IMR-90 (cell line): ENCODE results near the gene PCP2. TPM values are rescaled to one million over a fixed set of nuclear protein-coding genes. Genes with fewer than 3 reads are reported as not detected.

Source experiments
- ATAC-seq: fragments of 200-7000 bp; cut with Tn5 transposase; 2 replicates; pipeline ENCODE4 v1.9.1; 2020; ENCODE audit warnings: low read depth, mild to moderate bottlenecking, moderate library complexity
- BruUV-seq: library from RNA; stranded (reverse); fragments of 400-500 nt; replicated peaks from 2 replicates; lab custom pipeline; 2021; lab: Mats Ljungman, UMichigan
- CTCF ChIA-PET: fragments of 300-600 bp; formaldehyde crosslinking; extraction: SDS; loops from one replicate; lab custom pipeline; 2021; ENCODE audit warnings: antibody characterized with exemption; lab: Yijun Ruan, JAX
- POLR2A ChIA-PET: fragments of 300-600 bp; sonication (Branson Sonifier 250); formaldehyde crosslinking; loops from one replicate; lab custom pipeline; 2022; ENCODE audit warnings: antibody characterized with exemption; ENCODE audit not compliant: unreplicated experiment; lab: Charles Lee
- DNase-seq: peaks from one replicate; pipeline ENCODE4 v3.0.0; 2013
- H2AFZ ChIP-seq: replicated peaks from 2 replicates; pipeline ENCODE3; 2013; ENCODE audit warnings: low read length, mild to moderate bottlenecking; ENCODE audit not compliant: poor library complexity
- H2AK5ac ChIP-seq: 2 replicates; pipeline ENCODE4 v1.6.1; 2013; ENCODE audit warnings: low read depth, low read length, inconsistent platforms
- H2AK9ac ChIP-seq: replicated peaks from 2 replicates; pipeline ENCODE3; 2013; ENCODE audit warnings: mild to moderate bottlenecking, low read depth, low read length, moderate library complexity; ENCODE audit not compliant: poor library complexity
- H2BK120ac ChIP-seq: 2 replicates; pipeline ENCODE4 v1.6.1; 2013; ENCODE audit warnings: low read depth, low read length, inconsistent platforms
- H2BK15ac ChIP-seq: 3 replicates; pipeline ENCODE4 v1.6.1; 2013; ENCODE audit warnings: low read depth, low read length, inconsistent platforms
- H2BK20ac ChIP-seq: 2 replicates; pipeline ENCODE4 v1.6.1; 2013; ENCODE audit warnings: low read depth, mild to moderate bottlenecking, inconsistent platforms, low read length, moderate library complexity
- H2BK5ac ChIP-seq: 2 replicates; pipeline ENCODE4 v1.6.1; 2013; ENCODE audit warnings: mild to moderate bottlenecking, low read depth, low read length, inconsistent platforms; ENCODE audit not compliant: poor library complexity, severe bottlenecking
- H3K14ac ChIP-seq: replicated peaks from 2 replicates; pipeline ENCODE4 v1.6.1; 2013; ENCODE audit warnings: low read depth, low read length, inconsistent platforms
- H3K18ac ChIP-seq: 2 replicates; pipeline ENCODE4 v1.6.1; 2013; ENCODE audit warnings: low read depth, low read length, control low read depth
- H3K23ac ChIP-seq: 2 replicates; pipeline ENCODE4 v1.6.1; 2013; ENCODE audit warnings: low read depth, low read length, inconsistent platforms
- H3K27ac ChIP-seq: 2 replicates; pipeline ENCODE4 v1.5.1; 2013; ENCODE audit warnings: mild to moderate bottlenecking, control low read depth, low read length; ENCODE audit not compliant: insufficient read depth
- H3K27me3 ChIP-seq: 2 replicates; pipeline ENCODE4 v1.6.1; 2013; ENCODE audit warnings: low read length; ENCODE audit not compliant: control insufficient read depth, insufficient read depth
- H3K36me3 ChIP-seq: 2 replicates; pipeline ENCODE4 v1.6.1; 2013; ENCODE audit warnings: low read length, mixed read lengths; ENCODE audit not compliant: control insufficient read depth, insufficient read depth
- H3K4ac ChIP-seq: 2 replicates; pipeline ENCODE4 v1.6.1; 2013; ENCODE audit warnings: low read depth, low read length, inconsistent platforms
- H3K4me1 ChIP-seq: 2 replicates; pipeline ENCODE4 v1.6.1; 2013; ENCODE audit warnings: low read length, mixed read lengths; ENCODE audit not compliant: control insufficient read depth, insufficient read depth
- H3K4me2 ChIP-seq: 2 replicates; pipeline ENCODE4 v1.6.1; 2013; ENCODE audit warnings: low read depth, mild to moderate bottlenecking, control low read depth, low read length, moderate library complexity
- H3K4me3 ChIP-seq: 2 replicates; pipeline ENCODE4 v1.5.1; 2013; ENCODE audit warnings: low read depth, mild to moderate bottlenecking, control low read depth, low read length, moderate library complexity; ENCODE audit not compliant: insufficient read depth
- H3K56ac ChIP-seq: 2 replicates; pipeline ENCODE4 v1.6.1; 2013; ENCODE audit warnings: low read length, inconsistent platforms; ENCODE audit not compliant: insufficient read depth; ENCODE audit errors: extremely low read depth
- H3K79me1 ChIP-seq, 2 experiments: 2 replicates each; pipeline ENCODE4 v1.6.1; 2013; ENCODE audit warnings: low read length in 2 of 2, inconsistent platforms in 1 of 2, low read depth in 1 of 2
- H3K9ac ChIP-seq: 2 replicates; pipeline ENCODE4 v1.6.1; 2013; ENCODE audit warnings: low read depth, low read length, control low read depth
- H3K9me1 ChIP-seq: 2 replicates; pipeline ENCODE4 v1.6.1; 2013; ENCODE audit warnings: low read length, inconsistent platforms; ENCODE audit not compliant: insufficient read depth
- H3K9me3 ChIP-seq: 2 replicates; pipeline ENCODE4 v1.6.1; 2013; ENCODE audit warnings: low read length; ENCODE audit not compliant: control insufficient read depth, insufficient read depth
- H4K20me1 ChIP-seq: 2 replicates; pipeline ENCODE4 v1.6.1; 2013; ENCODE audit warnings: low read length, inconsistent platforms; ENCODE audit not compliant: insufficient read depth
- H4K5ac ChIP-seq: 2 replicates; pipeline ENCODE4 v1.6.1; 2013; ENCODE audit warnings: mild to moderate bottlenecking, low read depth, low read length, control low read depth
- H4K8ac ChIP-seq, 2 experiments: 2 replicates each; pipeline ENCODE4 v1.6.1; 2013; ENCODE audit warnings: low read depth in 2 of 2, low read length in 2 of 2, control low read depth in 1 of 2, inconsistent platforms in 1 of 2
- H4K91ac ChIP-seq: 2 replicates; pipeline ENCODE4 v1.6.1; 2013; ENCODE audit warnings: low read depth, low read length, inconsistent platforms; ENCODE audit not compliant: insufficient read depth
- MAZ ChIP-seq: IDR thresholded peaks from 2 replicates; pipeline ENCODE4 v1.6.1; 2012; ENCODE audit warnings: low read depth, mild to moderate bottlenecking, low read length, improper control_type of control experiment, moderate library complexity, borderline replicate concordance
- POLR2A ChIP-seq: IDR thresholded peaks from 2 replicates; pipeline ENCODE4 v1.6.1; 2012; ENCODE audit warnings: mild to moderate bottlenecking, low read depth, low read length
- WGBS, 2 experiments: methylation state at CpG; one replicate each; pipeline versions ENCODE4 v1.1.5 to v1.1.7; 2013; ENCODE audit warnings: missing lambda C conversion rate in 2 of 2; ENCODE audit not compliant: insufficient read length in 1 of 2; ENCODE audit errors: extremely low coverage in 2 of 2; 5-methylcytosine and 5-hydroxymethylcytosine counted together
- dilution Hi-C: fragments of 300-500 bp; cut with HindIII; formaldehyde crosslinking; loops from one replicate; pipeline ENCODE4 v1.14.3; 2018; ENCODE audit warnings: low sequenced_read_pairs; ENCODE audit not compliant: unreplicated experiment
- in situ Hi-C: fragments of 300-500 bp; cut with MboI; formaldehyde crosslinking; loops from 3 replicates; pipeline ENCODE4 v1.14.3; 2019; ENCODE audit warnings: low sequenced_read_pairs, inconsistent platforms, mixed read lengths
- intact Hi-C: fragments of 100-400 bp; cut with micrococcal nuclease; formaldehyde crosslinking; loops from 2 replicates; pipeline ENCODE4 v1.10.0; 2022
- polyA plus RNA-seq, 3 experiments: library from polyadenylated mRNA; depleted of rRNA; stranded (reverse); fragments of >200 nt; gene quantifications; 2 replicates each; pipeline ENCODE4 v1.2.3, GENCODE V29; 2012; ENCODE audit warnings: low replicate concordance in 1 of 3
- total RNA-seq: library from RNA; depleted of rRNA; stranded (reverse); fragments of >200 nt; gene quantifications from 2 replicates; pipeline ENCODE4 v1.2.3, GENCODE V29; 2012

PCP2 gene
- total and polyA plus RNA-seq, 2 of the 4 experiments (the other 2 are of a cell fraction), result not detected

DNA sequence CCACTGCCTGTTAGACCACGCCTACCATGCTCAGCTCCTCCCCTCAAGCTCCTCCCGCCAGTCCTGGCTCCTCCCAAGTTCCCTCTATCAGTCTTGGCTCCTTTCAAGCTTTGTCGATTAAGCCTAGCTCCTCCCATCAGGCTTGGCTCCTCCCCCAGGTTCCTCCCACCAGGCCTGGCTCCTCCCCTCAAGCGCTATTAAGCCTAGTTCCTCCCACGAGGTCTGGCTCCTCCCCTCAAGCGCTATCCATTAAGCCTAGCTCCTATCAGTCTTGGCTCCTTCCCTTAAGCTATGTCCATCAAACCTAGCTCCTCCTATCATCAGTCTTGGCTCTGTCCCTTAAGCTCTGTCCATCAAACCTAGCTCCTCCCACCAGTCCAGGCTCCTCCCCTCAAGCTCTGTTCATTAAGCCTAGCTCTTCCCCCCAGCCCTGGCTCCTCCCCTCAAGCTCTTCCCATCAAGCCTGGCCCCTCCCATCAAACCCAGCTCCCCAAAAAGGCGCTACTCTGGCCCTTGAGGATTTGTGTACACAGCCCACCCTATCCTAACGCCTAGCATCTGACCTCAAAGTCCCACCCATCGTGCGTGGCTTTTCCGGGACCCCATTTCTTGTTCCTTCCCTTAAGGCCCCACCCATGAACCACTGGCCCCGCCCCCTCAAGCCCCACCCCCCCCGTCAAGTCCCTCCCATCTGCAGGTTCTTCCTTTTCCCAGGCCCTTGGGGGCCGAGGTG lies 27.9 kb downstream of the PCP2 start:
- Histone ChIP-seq H2BK120ac (no peak overlapping the region), H3K36me3 (no peaks in the 10 kb centered on the region), H2BK5ac (no peak overlapping the region), H3K9ac (no peak overlapping the region), H3K4me2 (no peak overlapping the region), H2AK5ac (no peak overlapping the region), H2BK15ac (no peak overlapping the region), H2AK9ac (no peak overlapping the region), H2BK20ac (no peak overlapping the region), H2AFZ (peak overlapping the region; percentile 18), H3K56ac (no peak overlapping the region), H3K4me1 (no peaks in the 10 kb centered on the region), H3K18ac (no peak overlapping the region), H3K27me3 (peaks cover 4% of the 10 kb centered on the region; the same call in 1 of the 2 replicates), H3K4ac (no peak overlapping the region), H3K14ac (no peak overlapping the region), H3K9me3 (no peaks in the 10 kb centered on the region), H3K79me1 (no peaks in the 10 kb centered on the region), H3K9me1 (no peaks in the 10 kb centered on the region), H4K8ac (no peak overlapping the region), H4K5ac (no peak overlapping the region), H4K20me1 (no peaks in the 10 kb centered on the region), H3K4me3 (no peak overlapping the region), H3K23ac (no peak overlapping the region), H3K27ac (no peak overlapping the region), H4K91ac (no peak overlapping the region)
- in situ Hi-C loops (no loop called here), dilution Hi-C loops (no loop called here), intact Hi-C loops (no loop called here)
- no TSS peak for BruUV-seq
- 65% methylated on average over 6 of the region's 14 CpGs; no CpG with 5 or more reads in 1 of the 2 experiments for WGBS, 2 experiments
- TF ChIP-seq POLR2A (no peak), MAZ (no peak)
- POLR2A ChIA-PET, result no interaction called here
- ATAC-seq, result peak; percentile 29; the same call in 1 of the 2 replicates
- CTCF ChIA-PET, result no interaction called here
- no peak for DNase-seq
